ENCODE data around the gene MAST3. TPM values are rescaled to one million over a fixed set of nuclear protein-coding genes. Genes with fewer than 3 reads are reported as not detected.

MAST3 gene
- total RNA-seq, 1 donor from 2014 or later, result 7.9 TPM

DNA sequence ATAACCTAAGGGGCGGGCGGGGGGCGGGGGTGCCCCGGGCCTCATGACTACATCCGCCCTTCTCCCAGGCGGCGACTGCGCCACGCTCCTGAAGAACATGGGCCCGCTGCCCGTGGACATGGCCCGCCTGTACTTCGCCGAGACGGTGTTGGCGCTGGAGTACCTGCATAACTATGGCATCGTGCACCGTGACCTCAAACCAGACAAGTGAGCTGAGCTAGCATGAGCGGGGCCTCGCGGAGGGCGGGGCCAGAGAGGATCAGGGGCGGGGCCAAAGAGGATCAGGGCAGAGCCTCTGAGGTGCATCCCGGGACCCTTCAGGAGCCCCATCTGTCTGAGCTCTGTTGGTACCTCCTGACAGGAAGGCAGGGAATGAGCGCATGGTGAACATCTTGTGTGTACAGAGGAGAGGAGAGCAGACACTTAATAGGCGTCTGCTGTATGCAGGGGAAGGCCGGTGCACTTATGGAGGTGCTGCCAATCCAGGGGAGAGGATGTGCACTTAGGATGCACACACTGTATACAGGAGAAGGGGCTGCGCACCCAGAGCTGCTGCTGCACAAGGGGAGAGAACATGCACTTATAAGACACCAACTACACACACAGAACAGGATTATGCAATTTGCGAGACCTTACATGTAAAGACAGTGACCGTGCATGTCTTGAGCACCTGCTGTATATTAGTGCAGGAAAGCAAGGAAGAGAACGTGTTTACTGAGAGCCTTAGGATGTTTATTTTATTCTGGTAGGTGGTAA lies 34.4 kb downstream of the MAST3 start:
- DNase-seq (ENCODE audit: extremely low read depth, low read depth, low spot score), result no peak

DNA sequence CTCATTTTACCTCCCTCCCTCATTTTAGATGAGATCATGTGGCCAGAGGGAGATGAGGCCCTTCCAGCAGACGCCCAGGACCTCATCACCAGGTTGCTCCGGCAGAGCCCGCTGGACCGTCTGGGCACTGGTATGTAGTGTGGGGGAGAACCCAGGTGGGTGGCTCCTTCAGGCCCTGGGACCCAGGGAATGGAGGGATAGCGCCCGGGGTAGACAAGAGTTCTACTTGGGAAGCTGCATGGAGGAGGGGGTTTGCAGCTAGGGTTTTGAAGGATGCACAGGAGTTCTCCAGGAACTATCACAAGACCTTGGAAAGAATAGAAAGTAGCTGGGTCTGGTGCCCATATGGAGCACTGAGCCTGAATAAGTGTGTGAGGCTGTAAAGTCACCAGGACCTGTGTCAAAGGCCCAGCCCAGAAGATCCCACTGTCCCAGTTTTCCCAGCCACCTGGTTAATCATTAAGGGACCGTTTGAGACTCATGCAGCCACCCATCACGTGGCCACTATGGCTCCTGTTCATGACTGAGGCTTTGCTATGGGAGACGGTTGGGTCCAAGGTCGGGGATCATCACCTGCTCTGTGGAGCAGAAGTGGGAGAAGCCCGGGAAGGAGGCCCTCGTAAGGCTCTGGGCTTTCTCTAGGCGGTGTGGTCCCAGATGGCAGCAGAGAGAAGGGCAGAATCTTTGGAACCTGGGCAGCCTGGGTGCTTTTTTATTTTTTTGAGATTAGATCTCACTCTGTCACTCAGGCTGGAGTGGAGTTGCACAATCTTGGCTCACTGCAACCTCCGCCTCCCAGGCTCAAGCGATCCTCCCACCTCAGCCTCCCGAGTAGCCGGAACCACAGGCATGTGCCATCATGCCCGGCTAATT lies 38.4 kb downstream of the MAST3 start:
- DNase-seq (ENCODE audit: extremely low read depth, low read depth, low spot score), result no peak

DNA sequence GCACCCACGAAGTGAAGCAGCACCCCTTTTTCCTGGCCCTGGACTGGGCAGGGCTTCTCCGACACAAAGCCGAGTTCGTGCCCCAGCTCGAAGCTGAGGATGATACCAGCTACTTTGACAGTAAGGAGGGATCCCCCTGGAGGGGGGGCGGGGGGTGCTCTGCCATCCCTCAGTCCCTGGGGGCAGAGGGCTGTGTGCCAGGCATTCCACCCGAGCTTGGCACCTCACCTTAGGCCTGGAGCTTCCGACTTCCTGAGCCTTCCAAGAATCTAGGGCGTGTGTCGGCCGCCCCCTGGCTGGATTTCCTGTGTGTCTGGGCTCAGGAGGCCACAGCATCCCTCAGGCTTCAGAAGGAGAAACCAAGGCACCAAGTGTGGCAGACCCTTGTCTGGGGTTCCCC lies 39.7 kb downstream of the MAST3 start:
- DNase-seq (ENCODE audit: extremely low read depth, low read depth, low spot score), result no peak

DNA sequence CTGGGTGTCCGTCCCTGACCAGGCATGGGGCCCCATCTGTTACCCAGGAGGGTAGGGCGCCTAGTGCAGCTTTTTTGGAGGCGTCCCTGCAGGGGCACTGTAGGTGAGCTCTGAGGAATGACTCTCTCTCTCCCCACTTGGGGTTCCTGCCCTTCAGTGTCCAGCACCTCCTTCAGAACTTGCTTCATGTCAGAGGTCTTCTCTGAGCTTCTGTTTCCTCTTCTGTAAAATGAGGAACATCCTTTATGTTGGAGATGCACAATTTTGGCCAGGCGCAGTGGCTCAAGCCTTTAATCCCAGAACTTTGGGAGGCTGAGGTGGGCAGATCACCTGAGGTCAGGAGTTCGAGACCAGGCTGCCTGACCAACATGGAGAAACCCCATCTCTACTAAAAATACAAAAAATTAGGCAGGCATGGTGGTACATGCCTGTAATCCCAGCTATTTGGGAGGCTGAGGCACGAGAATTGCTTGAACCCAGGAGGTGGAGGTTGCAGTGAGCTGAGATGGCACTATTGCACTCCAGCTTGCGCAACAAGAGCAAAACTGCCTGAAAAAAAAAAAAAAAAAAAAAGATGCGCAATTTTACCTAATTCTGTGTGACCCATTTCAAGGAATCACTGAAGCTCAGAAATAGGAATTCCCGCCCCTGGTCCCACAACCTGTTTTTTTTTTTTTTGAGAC lies 40.2 kb downstream of the MAST3 start:
- DNase-seq (ENCODE audit: extremely low read depth, low read depth, low spot score), result no peak

DNA sequence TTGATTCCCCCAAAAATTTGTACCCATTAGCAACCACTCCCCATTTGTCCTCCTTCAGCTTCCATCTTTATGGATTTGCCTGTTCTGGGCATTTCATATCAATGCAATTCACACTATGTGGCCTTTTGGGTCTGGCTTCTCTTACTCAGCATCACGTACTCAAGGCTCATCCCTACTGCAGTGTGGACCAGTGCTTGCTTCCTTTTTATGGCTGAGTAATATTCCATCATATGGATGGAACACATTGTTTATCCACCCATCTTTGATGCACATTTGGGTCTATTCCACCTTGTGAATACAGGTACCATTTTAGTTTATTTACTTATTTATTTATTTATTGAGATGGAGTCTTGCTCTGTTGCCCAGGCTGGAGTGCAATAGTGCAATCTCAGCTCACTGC lies 42.9 kb downstream of the MAST3 start:
- no peak for DNase-seq (ENCODE audit: extremely low read depth, low read depth, low spot score)

DNA sequence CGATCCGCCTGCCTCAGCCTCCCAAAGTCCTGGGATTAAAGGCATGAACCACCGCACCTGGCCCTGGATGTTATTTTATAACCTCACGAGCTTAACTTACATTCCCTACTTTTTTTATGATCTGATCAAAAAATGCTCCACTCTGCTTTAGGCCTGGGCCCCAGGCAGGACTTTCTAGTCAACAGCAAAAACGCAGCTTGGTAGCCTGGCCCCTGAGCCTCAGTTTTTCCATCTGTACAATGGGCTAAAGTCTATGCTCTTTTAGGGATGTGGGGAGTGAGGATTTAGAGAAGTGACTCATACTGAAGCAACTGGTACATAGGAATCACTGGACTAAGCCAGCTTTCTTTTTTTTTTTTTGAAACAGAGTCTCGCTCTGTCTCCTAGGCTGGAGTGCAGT lies 43.5 kb downstream of the MAST3 start:
- no peak for DNase-seq (ENCODE audit: extremely low read depth, low read depth, low spot score)

DNA sequence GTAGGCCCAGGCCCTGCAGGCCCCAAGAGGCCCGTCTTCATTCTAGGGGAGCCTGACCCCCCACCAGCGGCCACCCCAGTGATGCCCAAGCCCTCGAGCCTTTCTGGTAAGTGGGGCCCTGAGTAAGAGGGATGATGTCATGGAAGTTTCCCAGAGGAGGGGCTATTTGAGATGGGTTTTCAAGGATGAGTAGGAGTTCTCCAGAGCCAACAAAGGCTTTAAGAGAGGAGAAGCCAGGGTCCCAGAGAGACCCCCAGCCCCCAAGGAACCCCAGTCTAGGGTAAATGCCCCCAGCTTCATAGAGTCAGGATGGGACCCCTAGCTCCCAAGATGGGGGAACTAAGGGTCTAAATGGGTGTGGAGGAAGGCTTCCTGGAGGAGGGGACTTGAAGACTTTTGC lies 46.3 kb downstream of the MAST3 start:
- DNase-seq (ENCODE audit: extremely low read depth, low read depth, low spot score), result no peak

DNA sequence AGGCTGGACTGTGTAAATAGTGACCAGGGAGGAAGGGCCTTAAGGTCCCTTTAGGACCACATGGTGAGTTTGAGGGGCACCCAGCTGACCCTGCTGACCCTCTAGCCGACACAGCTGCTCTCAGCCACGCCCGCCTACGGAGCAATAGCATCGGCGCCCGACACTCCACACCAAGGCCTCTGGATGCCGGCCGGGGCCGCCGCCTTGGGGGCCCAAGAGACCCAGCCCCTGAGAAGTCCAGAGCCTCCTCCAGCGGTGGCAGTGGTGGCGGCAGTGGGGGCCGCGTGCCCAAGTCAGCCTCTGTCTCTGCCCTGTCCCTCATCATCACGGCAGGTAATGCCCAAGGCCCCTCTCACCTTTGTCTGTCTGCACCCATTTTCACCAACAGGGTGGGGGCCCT lies 46.8 kb downstream of the MAST3 start:
- DNase-seq (ENCODE audit: extremely low read depth, low read depth, low spot score), result no peak

DNA sequence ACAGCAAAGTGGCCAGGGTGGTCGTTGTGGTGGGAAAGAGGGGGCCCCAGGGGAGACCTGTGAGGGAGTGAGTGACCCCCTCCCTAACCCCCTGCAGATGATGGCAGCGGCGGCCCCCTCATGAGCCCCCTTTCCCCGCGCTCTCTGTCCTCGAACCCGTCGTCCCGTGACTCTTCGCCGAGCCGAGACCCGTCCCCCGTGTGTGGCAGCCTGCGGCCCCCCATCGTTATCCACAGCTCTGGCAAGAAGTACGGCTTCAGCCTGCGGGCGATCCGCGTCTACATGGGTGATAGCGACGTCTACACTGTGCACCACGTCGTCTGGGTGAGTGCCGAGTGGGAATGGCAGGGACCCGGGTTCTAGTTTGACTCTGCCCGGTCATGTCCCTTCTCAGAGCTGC lies 47.3 kb downstream of the MAST3 start:
- DNase-seq (ENCODE audit: extremely low read depth, low read depth, low spot score), result no peak

DNA sequence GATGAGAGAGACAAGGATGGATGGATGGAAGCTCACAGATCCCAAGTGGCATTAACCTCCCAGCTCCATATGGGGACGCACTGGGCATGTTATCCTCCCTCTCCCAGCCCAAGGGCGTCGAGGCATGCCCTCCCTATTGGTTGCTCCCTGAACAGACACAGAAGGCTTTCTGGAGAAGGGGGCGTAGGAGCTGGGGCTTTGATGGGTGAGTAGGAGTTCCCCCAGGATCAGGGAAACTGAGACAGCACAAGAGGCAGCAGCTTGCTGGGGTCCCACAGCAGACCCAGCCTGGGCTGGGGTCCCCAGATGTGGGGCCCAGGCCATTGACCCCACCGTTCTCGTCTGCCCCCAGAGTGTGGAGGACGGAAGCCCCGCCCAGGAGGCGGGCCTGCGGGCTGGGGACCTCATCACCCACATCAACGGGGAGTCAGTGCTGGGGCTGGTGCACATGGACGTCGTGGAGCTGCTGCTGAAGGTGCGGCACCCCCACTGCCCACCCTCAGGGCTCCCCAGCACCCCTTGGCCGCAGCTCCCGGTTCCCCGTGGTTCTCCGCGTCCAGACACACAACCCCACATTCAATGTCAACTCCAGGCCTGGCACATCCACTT lies 47.9 kb downstream of the MAST3 start:
- DNase-seq (ENCODE audit: extremely low read depth, low read depth, low spot score), result no peak

DNA sequence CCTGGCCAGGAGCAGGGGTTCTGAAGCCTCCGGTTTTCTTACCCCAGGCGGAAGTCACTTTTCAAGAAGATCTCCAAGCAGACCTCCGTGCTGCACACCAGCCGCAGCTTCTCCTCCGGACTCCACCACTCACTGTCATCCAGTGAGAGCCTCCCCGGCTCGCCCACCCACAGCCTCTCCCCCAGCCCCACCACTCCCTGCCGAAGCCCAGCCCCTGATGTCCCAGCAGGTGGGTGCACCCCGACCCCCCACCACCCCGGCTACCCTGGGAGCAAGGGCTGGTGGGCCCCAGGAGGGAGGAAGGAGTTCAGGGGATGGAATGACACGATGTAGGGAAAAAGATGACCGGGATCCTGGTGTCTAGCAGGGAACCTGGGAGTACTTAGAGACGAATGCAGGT lies 49.8 kb downstream of the MAST3 start:
- DNase-seq (ENCODE audit: extremely low read depth, low read depth, low spot score), result no peak

DNA sequence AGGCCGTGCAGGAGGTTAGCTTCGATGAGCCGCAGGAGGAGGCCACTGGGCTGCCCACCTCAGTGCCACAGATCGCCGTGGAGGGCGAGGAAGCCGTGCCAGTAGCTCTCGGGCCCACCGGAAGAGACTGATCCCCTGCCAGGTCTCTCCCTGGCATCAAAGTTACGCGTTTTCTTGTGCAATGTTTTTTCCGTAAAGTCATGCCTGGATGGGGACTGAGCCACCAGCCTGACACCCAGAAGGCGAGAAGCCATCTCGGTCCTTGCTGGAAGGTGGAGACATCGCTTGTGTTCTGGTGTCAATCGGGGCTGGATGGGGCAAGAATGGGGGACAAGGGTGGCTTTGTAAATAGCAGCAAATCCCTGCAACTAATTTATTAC lies 52.0 kb downstream of the MAST3 start:
- DNase-seq (ENCODE audit: extremely low read depth, low read depth, low spot score), result no peak

DNA sequence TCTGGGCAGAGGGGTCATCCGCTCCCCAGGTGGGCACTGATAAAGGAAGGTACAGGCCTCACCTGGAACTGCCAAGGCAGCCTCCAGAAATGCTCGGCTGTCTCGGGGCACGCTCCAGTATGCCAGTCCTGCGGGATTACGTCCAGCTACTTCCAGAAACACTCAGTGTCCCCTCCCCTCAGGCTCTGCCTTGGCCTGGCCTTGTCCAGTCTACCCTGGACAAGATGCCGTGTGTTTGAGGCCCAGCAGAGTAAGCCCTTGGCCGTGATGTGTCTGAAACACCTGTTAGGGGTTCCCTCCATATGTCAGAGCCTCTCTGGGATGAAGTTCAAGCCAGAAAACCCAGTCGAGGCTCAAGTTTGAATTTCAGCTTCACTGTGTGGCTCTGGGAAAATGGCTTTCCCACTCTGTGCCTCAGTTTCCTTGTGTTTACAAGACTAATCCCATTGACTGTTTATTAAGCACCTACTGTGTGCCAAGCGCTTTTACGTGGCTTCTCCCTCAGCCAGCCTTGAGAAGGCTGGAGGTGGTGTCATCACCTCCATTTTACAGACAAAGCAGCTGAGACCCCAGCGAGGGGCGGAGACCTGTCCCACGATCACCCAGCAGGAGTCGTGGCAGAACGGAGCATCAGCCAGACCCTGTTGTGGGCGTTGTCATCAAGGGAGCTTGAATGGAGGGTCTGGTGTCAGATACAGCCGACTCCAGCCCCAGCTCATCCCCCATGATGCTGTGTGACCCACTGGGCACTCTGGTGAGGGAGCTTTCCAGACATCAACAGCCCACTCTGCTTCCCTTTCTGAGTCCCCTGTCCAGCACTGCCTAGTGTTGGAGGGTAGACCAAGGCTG lies 53.4 kb downstream of the MAST3 start:
- no peak for DNase-seq (ENCODE audit: extremely low read depth, low read depth, low spot score)

DNA sequence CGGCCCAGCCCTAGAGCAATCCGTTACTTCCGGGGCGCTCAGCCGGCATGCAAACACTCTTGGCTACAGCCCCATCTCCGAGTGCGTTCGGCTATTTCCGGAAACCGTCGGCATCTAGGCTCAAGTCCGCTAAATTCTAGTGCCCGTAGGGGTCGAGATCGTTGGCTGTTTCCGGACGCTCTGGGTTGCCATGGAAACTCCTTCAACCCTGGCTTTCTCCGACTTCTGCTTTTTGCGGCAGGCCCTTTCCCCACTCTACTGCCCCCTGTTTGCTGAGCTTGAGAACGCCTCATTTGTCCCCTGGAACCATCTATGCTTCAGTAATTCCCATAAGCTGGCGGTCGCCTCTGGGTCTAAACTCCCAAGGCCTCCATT lies 54.9 kb downstream of the MAST3 start:
- DNase-seq (ENCODE audit: extremely low read depth, low read depth, low spot score), result peak; percentile 95

DNA sequence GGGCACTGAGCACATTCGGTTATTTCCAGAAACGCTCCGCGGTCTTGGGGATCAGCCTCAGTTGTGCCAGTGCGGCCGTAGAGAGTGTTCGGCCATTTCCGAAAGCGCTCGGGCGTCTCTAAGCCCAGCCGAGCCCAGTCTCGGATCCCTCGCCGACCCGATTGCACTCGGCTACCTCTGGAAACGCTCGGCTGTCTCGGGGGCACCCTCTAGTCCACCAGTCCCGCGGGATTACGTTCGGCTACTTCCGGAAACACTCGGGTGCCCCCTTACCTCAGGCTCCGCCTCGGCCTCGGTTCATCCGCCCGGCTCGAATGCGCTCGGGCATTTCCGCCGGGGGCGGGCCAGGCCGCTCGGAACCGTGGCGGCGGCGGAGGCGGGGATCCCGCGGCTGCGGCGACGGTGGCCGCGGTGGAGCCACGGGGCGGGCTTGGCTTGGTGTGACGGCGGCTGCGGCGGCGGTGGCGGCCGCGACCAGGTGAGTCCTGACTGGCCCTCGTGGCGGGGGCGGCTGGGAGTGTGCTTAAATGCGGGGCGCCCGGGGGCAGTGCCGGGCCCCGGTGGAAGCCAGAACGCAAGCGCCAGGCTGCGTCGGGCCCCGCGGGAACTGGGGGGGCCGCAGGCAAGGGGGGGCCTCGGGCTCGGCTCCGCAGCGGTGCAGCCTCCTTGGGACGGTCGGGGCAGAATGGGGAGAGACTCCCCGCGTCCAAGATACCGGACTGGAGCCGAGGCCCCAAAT lies 55.4 kb downstream of the MAST3 start, which contains the start of gene PIK3R2:
PIK3R2 (plus strand) TSS at position 347 of the 739 bp plus-strand sequence. CDS start 2,717 bp downstream, outside the sequence.
- peak; percentile 91 for DNase-seq (ENCODE audit: extremely low read depth, low read depth, low spot score)

DNA sequence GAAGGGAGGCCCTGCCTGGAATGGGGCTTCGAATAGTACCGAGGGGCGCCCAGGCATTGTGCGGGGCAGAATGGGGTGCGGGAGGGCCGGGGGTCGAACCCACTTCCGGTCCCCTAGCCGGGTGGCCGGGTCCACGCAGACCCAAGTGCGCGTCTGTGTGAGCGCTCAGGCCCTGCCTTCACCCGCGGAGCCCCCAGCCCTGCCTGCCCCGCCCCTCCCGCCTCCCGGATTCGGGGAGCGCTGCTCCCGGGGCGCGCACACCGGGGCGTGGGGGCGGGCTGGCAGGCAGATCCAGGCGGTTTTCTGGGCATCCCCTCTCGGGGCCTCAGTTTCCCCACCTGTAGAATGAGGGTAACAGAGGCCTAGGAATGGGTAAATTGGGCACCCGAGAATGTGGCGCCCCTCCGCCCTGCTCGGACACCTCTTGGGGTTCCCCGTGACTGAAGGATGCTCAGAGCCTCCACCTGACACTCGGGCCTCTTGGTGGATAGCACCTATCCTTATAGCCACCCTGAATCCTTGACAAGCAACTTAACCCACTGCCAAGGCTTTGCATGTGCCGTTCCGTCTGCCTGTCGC lies 56.1 kb downstream of the MAST3 start:
- DNase-seq (ENCODE audit: extremely low read depth, low read depth, low spot score), result no peak

DNA sequence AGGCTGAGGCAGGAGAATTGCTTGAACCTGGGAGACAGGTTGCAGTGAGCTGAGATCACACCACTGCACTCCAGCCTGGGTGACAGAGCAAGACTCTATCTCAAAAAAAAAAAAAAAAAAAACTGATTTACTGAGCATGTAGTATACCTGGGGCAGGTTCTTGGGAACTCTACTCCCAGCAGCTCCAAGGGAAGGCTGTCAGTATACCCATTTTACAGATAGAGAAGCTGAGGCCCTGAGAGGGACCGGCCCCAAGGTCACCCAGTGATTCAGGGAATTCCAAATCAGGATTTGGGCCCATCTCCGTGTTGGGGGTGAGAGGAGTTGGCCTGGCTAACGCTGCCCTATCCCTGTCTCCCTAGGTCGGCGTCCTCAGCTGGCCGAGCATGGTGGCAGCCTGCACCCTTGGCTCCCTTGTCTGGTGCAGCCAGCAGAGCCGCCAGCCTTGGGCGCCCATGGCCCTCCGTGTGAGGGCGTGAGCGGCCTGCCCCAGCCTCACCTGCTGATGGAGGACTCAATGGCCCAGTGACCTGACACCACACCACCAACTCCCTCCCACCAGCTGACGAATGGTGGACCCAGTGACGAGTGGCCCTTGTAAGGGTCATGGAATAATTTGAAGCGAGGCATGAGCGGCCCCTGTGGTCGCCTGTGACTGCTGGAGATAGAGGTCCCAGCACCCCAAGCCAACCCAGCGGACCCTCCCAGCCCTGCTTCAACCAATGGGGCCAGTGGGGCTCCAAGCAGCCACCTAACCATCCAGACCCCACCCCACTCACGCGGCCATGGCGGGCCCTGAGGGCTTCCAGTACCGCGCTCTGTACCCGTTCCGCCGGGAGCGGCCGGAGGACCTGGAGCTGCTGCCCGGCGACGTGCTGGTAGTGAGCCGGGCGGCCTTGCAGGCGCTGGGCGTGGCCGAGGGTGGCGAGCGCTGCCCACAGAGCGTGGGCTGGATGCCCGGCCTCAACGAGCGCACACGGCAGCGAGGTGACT lies 57.8 kb downstream of the MAST3 start:
- no peak for DNase-seq (ENCODE audit: extremely low read depth, low read depth, low spot score)

DNA sequence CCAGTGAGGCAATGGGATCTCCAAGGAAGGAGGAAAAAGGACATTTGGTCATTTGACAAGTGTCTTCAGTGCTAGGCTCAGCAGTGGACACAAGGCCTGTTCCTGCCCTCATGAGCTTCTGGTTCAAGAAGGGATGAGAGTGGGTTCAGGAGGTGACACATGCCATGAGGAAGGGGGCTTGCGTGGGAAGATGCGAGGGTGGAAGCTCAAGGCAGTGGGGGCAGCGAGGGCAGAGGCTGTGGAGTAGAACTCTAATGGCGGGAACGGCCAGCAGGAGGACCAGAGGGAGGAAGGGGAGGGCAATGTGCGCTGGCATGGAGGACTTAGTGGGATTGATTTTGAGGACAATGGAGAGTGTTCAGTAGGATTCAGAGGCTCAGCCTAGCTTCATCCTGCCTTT lies 58.7 kb downstream of the MAST3 start:
- DNase-seq (ENCODE audit: extremely low read depth, low read depth, low spot score), result no peak
